Spleen (tissue), 11 donors: ENCODE measurements around the gene LRRC4C. TPM values are rescaled to one million over a fixed set of nuclear protein-coding genes. Genes with fewer than 3 reads are reported as not detected.

Experiments used
- DNase-seq: peaks from one replicate; pipeline ENCODE4 v3.0.0-alpha.2; 2020
- H3K27ac ChIP-seq, 8 donors: fragments of 200-600 bp; sonication (generic) in 7 of 8; 1 replicate in 4 of 8; 2 replicates in 4 of 8; pipeline versions ENCODE4 v1.5.0 to v1.8.0; 2016 to 2021; ENCODE audit warnings: inconsistent platforms in 4 of 8, mild to moderate bottlenecking in 4 of 8, moderate library complexity in 1 of 8
- H3K27me3 ChIP-seq, 7 donors: fragments of 200-600 bp; sonication (generic) in 6 of 7; replicated peaks in 1 of 7; 1 replicate in 4 of 7; 2 replicates in 3 of 7; pipeline versions ENCODE4 v1.5.0 to v1.8.0; 2016 to 2021; ENCODE audit warnings: inconsistent platforms in 3 of 7, mild to moderate bottlenecking in 1 of 7
- H3K36me3 ChIP-seq, 6 donors: fragments of 200-600 bp; sonication (generic) in 5 of 6; 1 replicate in 4 of 6; 2 replicates in 2 of 6; pipeline versions ENCODE4 v1.5.0 to v1.8.0; 2016 to 2021; ENCODE audit warnings: inconsistent platforms in 2 of 6
- H3K4me1 ChIP-seq, 6 donors: fragments of 200-600 bp; sonication (generic) in 5 of 6; 1 replicate in 3 of 6; 2 replicates in 3 of 6; pipeline versions ENCODE4 v1.5.0 to v1.8.0; 2016 to 2021; ENCODE audit warnings: inconsistent platforms in 3 of 6
- H3K4me3 ChIP-seq, 8 donors: fragments of 200-600 bp; sonication (generic) in 7 of 8; 1 replicate in 4 of 8; 2 replicates in 4 of 8; pipeline versions ENCODE4 v1.5.0 to v1.8.0; 2016 to 2021; ENCODE audit warnings: inconsistent platforms in 4 of 8, mild to moderate bottlenecking in 4 of 8, moderate library complexity in 2 of 8
- H3K9me3 ChIP-seq, 8 donors: fragments of 200-600 bp; sonication (generic) in 7 of 8; 1 replicate in 4 of 8; 2 replicates in 4 of 8; pipeline versions ENCODE4 v1.5.0 to v1.8.0; 2016 to 2021; ENCODE audit warnings: inconsistent platforms in 4 of 8
- CTCF ChIP-seq, 11 experiments: fragments of 200-600 bp in 7 of 11; fragments of 450-650 bp in 4 of 11; sonication (generic) in 4 of 11; IDR thresholded peaks in 8 of 11; conservative IDR thresholded peaks in 3 of 11; 1 replicate in 7 of 11; 2 replicates in 4 of 11; pipeline versions ENCODE4 v1.4.0 to v1.8.0; 2016 to 2021; ENCODE audit warnings: antibody characterized with exemption in 11 of 11, inconsistent platforms in 4 of 11, mild to moderate bottlenecking in 1 of 11
- POLR2A ChIP-seq, 3 donors: fragments of 450-650 bp; IDR thresholded peaks; one replicate each; pipeline ENCODE4 v1.5.1; 2017; ENCODE audit warnings: antibody characterized with exemption in 3 of 3, mild to moderate bottlenecking in 1 of 3
- POLR2AphosphoS5 ChIP-seq, 3 donors: sonication (generic); formaldehyde crosslinking; IDR thresholded peaks; one replicate each; pipeline ENCODE4 v1.5.1; 2017; ENCODE audit warnings: antibody characterized with exemption in 3 of 3
- WGBS, 5 donors: extraction: QIAGEN DNeasy Blood & Tissue Kit in 3 of 5; methylation state at CpG; one replicate each; pipeline versions ENCODE4 v1.1.5 to v1.1.7; 2013 to 2018; 5-methylcytosine and 5-hydroxymethylcytosine counted together
- intact Hi-C: fragments of 100-400 bp; cut with DNase I; formaldehyde crosslinking; loops from one replicate; pipeline ENCODE4 v1.15.0; 2023; ENCODE audit warnings: low total_unique reads
- polyA plus RNA-seq, 3 donors: library from polyadenylated mRNA; stranded (reverse); fragments of 200-250 nt; gene quantifications; one replicate each; pipeline ENCODE4 v1.2.1, GENCODE V29; 2013
- total RNA-seq, 7 donors: library from RNA; depleted of rRNA in 3 of 7; stranded (reverse); fragments of >200 nt in 3 of 7; fragmentation: NEBNext Ultra II Directional in 4 of 7; extraction: Animal tissue kit (Norgen Biotek cat#: 25700) in 4 of 7; gene quantifications; one replicate each; pipeline versions ENCODE4 v1.1.0 to v1.2.1, GENCODE V29; 2016 to 2021
- donor health status: healthy with polysubstance abuse.
- donor health status: DM: no; HTN: no; CAD: no; lungs with moderate emphysema.
- donor health status: DM: no; HTN: no; CAD: no.
- donor health status: Bipolar disorder and iron deficiency.
- donor health status: healthy.
- donor health status: DM: no; HTN: no; CAD: no.
- donor health status: DM: yes; HTN: yes; CAD: no.

Gene LRRC4C
- total and polyA plus RNA-seq, 10 donors = 0.15 to 8.9 (median 1.9) TPM

- Histone ChIP-seq H3K4me3 (no peak overlapping the region), H3K36me3 (no peaks in the 10 kb centered on the region), H3K4me1 (no peaks in the 10 kb centered on the region), H3K27ac (no peak overlapping the region), H3K9me3 (peaks cover 0 to 6% (median 0%) of the 10 kb centered on the region in 8 donors), H3K27me3 (no peaks in the 10 kb centered on the region)
- TF ChIP-seq POLR2AphosphoS5 (IDR thresholded peaks at IDR 0.05) (no peak), POLR2A (IDR thresholded peaks at IDR 0.05) (no peak), CTCF (IDR thresholded peaks at IDR 0.05 in 8 of 11, conservative IDR thresholded peaks at IDR 0.05 in 3 of 11) (no peak)
- DNase-seq = no peak
- intact Hi-C loops = no loop called here
- WGBS, 5 donors = 55 to 61% (median 59%) methylated on average over 5 of the region's 5 CpGs
Measured at GRCh38 chr11:40183073-40184064, 1276.1 kb downstream of the LRRC4C start.

DNA sequence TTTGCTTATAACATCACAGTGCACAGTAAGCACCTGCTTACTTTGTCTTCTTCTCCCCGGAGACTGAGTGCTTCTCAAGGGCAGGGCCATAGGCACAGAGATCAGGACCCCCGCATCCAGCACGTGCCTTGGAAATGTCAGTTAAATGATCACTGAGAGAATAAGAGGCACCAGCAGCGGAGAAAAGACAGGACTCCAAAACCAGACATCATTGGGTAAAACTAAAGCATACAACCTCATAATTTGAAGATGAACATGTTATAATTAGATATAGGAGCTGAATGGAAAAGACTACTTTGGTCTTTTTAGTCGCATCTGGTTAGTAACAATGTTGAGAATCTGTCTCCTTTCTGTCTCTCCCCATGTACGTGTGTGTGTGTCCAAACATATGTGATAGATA lies 1279.9 kb downstream of the LRRC4C start:
- H3K4me3 ChIP-seq = no peak overlapping the region
- no peak for TF ChIP-seq CTCF (IDR thresholded peaks at IDR 0.05 in 8 of 11, conservative IDR thresholded peaks at IDR 0.05 in 3 of 11)
- TF ChIP-seq POLR2A (IDR thresholded peaks at IDR 0.05) = no peak
- TF ChIP-seq POLR2AphosphoS5 (IDR thresholded peaks at IDR 0.05) = no peak
- H3K27ac ChIP-seq = no peak overlapping the region
- no peaks in the 10 kb centered on the region for H3K4me1 ChIP-seq
- H3K36me3 ChIP-seq = no peaks in the 10 kb centered on the region
- DNase-seq = no peak
- no peaks in the 10 kb centered on the region for H3K27me3 ChIP-seq
- intact Hi-C loops = no loop called here
- peaks cover 0 to 6% (median 0%) of the 10 kb centered on the region in 8 donors for H3K9me3 ChIP-seq
- 83 to 92% (median 86%) methylated on average over 6 of the region's 6 CpGs for WGBS, 5 donors

GRCh38 chr11:40178470-40178869 lies 1281.0 kb downstream of the LRRC4C start:
- 73 to 89% (median 81%) methylated on average over 2 of the region's 2 CpGs for WGBS, 5 donors
- no peaks in the 10 kb centered on the region for H3K4me1 ChIP-seq
- peaks cover 0 to 6% (median 0%) of the 10 kb centered on the region in 8 donors for H3K9me3 ChIP-seq
- TF ChIP-seq CTCF (IDR thresholded peaks at IDR 0.05 in 8 of 11, conservative IDR thresholded peaks at IDR 0.05 in 3 of 11) = no peak
- no peak for TF ChIP-seq POLR2AphosphoS5 (IDR thresholded peaks at IDR 0.05)
- TF ChIP-seq POLR2A (IDR thresholded peaks at IDR 0.05) = no peak
- H3K36me3 ChIP-seq = no peaks in the 10 kb centered on the region
- H3K4me3 ChIP-seq = no peak overlapping the region
- DNase-seq = no peak
- intact Hi-C loops = no loop called here
- H3K27ac ChIP-seq = no peak overlapping the region
- H3K27me3 ChIP-seq = no peaks in the 10 kb centered on the region

DNA sequence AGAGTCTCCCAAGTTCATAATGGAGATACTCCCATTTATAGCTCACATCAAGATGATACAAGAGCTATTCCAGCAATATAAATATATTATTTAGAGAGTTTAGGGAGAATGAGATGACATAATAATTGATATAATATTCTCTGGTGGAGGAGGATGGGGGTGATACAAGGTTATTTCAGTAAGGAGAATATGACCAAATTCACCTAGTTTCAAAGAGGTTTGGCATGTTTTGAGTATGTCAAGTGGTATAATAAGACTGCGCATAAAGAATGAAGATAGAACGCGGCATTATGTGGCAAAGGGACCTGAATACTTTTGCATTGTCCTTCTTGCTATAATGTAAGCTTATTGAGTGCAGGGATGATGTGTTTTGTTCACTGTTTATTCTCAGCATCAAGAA lies 1283.5 kb downstream of the LRRC4C start:
- Histone ChIP-seq H3K9me3 (peaks cover 0 to 6% (median 0%) of the 10 kb centered on the region in 8 donors), H3K36me3 (no peaks in the 10 kb centered on the region), H3K27ac (no peak overlapping the region), H3K4me3 (no peak overlapping the region), H3K27me3 (no peaks in the 10 kb centered on the region), H3K4me1 (no peaks in the 10 kb centered on the region)
- no peak for TF ChIP-seq CTCF (IDR thresholded peaks at IDR 0.05 in 8 of 11, conservative IDR thresholded peaks at IDR 0.05 in 3 of 11)
- no peak for TF ChIP-seq POLR2AphosphoS5 (IDR thresholded peaks at IDR 0.05)
- no peak for TF ChIP-seq POLR2A (IDR thresholded peaks at IDR 0.05)
- WGBS, 5 donors = 92 to 98% (median 96%) methylated on average over 3 of the region's 3 CpGs
- no peak for DNase-seq
- intact Hi-C loops = no loop called here
